Measurements from ENCODE around the gene RASSF6. TPM values are rescaled to one million over a fixed set of nuclear protein-coding genes. Genes with fewer than 3 reads are reported as not detected.

RASSF6 gene
- total and polyA plus RNA-seq, 2 of the 8 experiments (the other 6 are each of a cell fraction or from before 2014, with no cell fraction given): 0.03 to 0.28 TPM

DNA sequence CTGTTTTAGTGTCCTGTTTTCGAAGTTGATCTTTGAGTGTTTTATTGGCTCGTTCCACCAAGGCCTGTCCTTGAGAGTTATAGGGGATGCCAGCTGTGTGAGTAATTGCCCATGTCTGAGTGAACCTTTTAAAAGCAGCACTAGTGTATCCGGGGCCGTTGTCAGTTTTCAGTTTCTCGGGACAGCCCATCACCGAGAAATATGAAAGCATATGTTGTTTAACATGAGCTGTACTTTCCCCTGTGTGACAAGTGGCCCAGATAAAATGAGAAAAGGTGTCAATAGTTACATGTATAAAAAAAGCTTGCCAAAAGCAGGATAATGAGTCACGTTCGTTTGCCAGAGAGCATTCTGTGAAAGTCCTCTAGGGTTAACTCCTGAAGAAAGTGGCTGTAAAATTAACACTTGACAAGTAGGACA, 48.6 kb upstream of the RASSF6 start (continued):
- TF ChIP-seq RAD21 (IDR thresholded peaks at IDR 0.05 in 1 of 2, conservative IDR thresholded peaks at IDR 0.05 in 1 of 2; ENCODE audit: low read depth in 2 of 2, low read length in 2 of 2) (no peak), BACH1 (IDR thresholded peaks at IDR 0.05; ENCODE audit: low read length) (no peak), CTBP2 (IDR thresholded peaks at IDR 0.05; ENCODE audit: borderline replicate concordance, insufficient read depth, insufficient read length, low read length) (no peak), KDM4A (IDR thresholded peaks at IDR 0.05; ENCODE audit: low read depth, low read length, severe bottlenecking) (no peak), TAF1 (IDR thresholded peaks at IDR 0.05; ENCODE audit: low read depth, low read length) (no peak), EGR1 (IDR thresholded peaks at IDR 0.05; ENCODE audit: borderline replicate concordance, low read depth, low read length) (no peak)

All from H1 (cell line).